Trophoblast cell (in vitro differentiated cells and primary cell): ENCODE results near the gene LRP5.
A peak's percentile ranks its signal among the peaks of the same experiment; 100 is the strongest.

Source experiments
- DNase-seq, 2 donors: peaks; one replicate each; pipeline ENCODE4 v3.0.0-alpha.2; 2016
- H2AFZ ChIP-seq: 2 replicates; pipeline ENCODE4 v1.6.1; 2013; ENCODE audit warnings: low read length, moderate library complexity, mild to moderate bottlenecking; ENCODE audit not compliant: insufficient read depth, poor library complexity
- H2AK5ac ChIP-seq: 2 replicates; pipeline ENCODE4 v1.6.1; 2013; ENCODE audit warnings: mild to moderate bottlenecking, low read length
- H2BK120ac ChIP-seq: 2 replicates; pipeline ENCODE4 v1.6.1; 2013; ENCODE audit warnings: low read length, mild to moderate bottlenecking, moderate library complexity; ENCODE audit not compliant: insufficient read depth, poor library complexity
- H2BK12ac ChIP-seq: 2 replicates; pipeline ENCODE4 v1.6.1; 2013; ENCODE audit warnings: mild to moderate bottlenecking, low read length, moderate library complexity
- H2BK5ac ChIP-seq: 2 replicates; pipeline ENCODE4 v1.6.1; 2013; ENCODE audit warnings: low read length, low read depth, moderate library complexity, mild to moderate bottlenecking; ENCODE audit not compliant: poor library complexity
- H3K14ac ChIP-seq: 2 replicates; pipeline ENCODE4 v1.6.1; 2013; ENCODE audit warnings: mild to moderate bottlenecking, low read length
- H3K18ac ChIP-seq: 2 replicates; pipeline ENCODE4 v1.6.1; 2013; ENCODE audit warnings: mild to moderate bottlenecking, low read length
- H3K23ac ChIP-seq: 2 replicates; pipeline ENCODE4 v1.6.1; 2013; ENCODE audit warnings: low read length
- H3K27ac ChIP-seq: 2 replicates; pipeline ENCODE4 v1.5.1; 2013; ENCODE audit warnings: low read depth, mild to moderate bottlenecking, inconsistent platforms, low read length, moderate library complexity
- H3K27me3 ChIP-seq: 2 replicates; pipeline ENCODE4 v1.6.1; 2013; ENCODE audit warnings: inconsistent platforms, mild to moderate bottlenecking, low read length, moderate library complexity; ENCODE audit not compliant: insufficient read depth
- H3K36me3 ChIP-seq, 2 experiments: 1 replicate in 1 of 2; 2 replicates in 1 of 2; pipeline ENCODE4 v1.6.1; 2013; ENCODE audit warnings: low read length in 2 of 2, mild to moderate bottlenecking in 2 of 2, moderate library complexity in 1 of 2; ENCODE audit not compliant: insufficient read depth in 2 of 2, control insufficient read depth in 1 of 2
- H3K4ac ChIP-seq: 2 replicates; pipeline ENCODE4 v1.6.1; 2013; ENCODE audit warnings: low read depth, mild to moderate bottlenecking, low read length, moderate library complexity
- H3K4me1 ChIP-seq, 2 experiments: 1 replicate in 1 of 2; 2 replicates in 1 of 2; pipeline ENCODE4 v1.6.1; 2013; ENCODE audit warnings: low read length in 2 of 2, mild to moderate bottlenecking in 2 of 2, moderate library complexity in 1 of 2; ENCODE audit not compliant: insufficient read depth in 2 of 2, control insufficient read depth in 1 of 2
- H3K4me2 ChIP-seq: 2 replicates; pipeline ENCODE4 v1.6.1; 2013; ENCODE audit warnings: inconsistent platforms, mild to moderate bottlenecking, low read length, moderate library complexity
- H3K4me3 ChIP-seq: 2 replicates; pipeline ENCODE4 v1.5.1; 2013; ENCODE audit warnings: mild to moderate bottlenecking, low read depth, low read length, inconsistent platforms
- H3K79me1 ChIP-seq: one replicate; pipeline ENCODE4 v1.6.1; 2013; ENCODE audit warnings: low read length
- H3K79me2 ChIP-seq: 2 replicates; pipeline ENCODE4 v1.6.1; 2013; ENCODE audit warnings: low read length, mild to moderate bottlenecking; ENCODE audit not compliant: control insufficient read depth, insufficient read depth, poor library complexity
- H3K9ac ChIP-seq: 2 replicates; pipeline ENCODE4 v1.6.1; 2013; ENCODE audit warnings: mild to moderate bottlenecking, low read length
- H3K9me3 ChIP-seq: 2 replicates; pipeline ENCODE4 v1.6.1; 2013; ENCODE audit warnings: low read depth, mild to moderate bottlenecking, control low read depth, inconsistent platforms, low read length; ENCODE audit not compliant: insufficient read depth
- H4K12ac ChIP-seq: 2 replicates; pipeline ENCODE4 v1.6.1; 2013; ENCODE audit warnings: low read depth, mild to moderate bottlenecking, low read length, moderate library complexity
- H4K8ac ChIP-seq: 2 replicates; pipeline ENCODE4 v1.6.1; 2013; ENCODE audit warnings: low read depth, mild to moderate bottlenecking, low read length, moderate library complexity
- H4K91ac ChIP-seq: one replicate; pipeline ENCODE4 v1.6.1; 2013; ENCODE audit warnings: low read depth, mild to moderate bottlenecking, low read length, moderate library complexity
- WGBS: extraction: QIAGEN DNeasy Blood & Tissue Kit; methylation state at CpG from one replicate; pipeline ENCODE4 v1.1.7; 2013; ENCODE audit warnings: missing lambda C conversion rate; ENCODE audit not compliant: insufficient read length, insufficient coverage; ENCODE audit errors: extremely low coverage; 5-methylcytosine and 5-hydroxymethylcytosine counted together

LRP5 gene

DNA sequence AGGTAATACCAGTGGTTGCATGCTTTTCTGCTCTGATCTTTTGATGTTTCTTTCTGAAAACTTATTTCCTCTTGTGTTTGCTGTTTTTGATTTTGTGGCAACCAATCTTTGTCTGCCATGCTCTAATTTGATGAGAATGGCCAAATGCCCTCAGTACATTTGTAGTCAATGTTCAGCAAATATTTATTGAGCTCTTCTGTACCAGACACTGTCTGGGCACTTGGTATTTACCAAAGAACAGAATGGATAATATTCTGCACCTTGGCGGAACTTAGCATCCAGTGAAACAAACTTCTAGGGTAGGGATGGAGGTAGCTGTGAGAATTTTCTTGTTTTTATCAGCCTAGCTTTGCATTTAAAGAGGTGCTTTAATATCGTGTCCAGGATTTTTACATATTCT lies 167.8 kb downstream of the LRP5 start:
- no peak overlapping the region for H2BK12ac ChIP-seq
- no peak overlapping the region for H3K18ac ChIP-seq
- H2BK120ac ChIP-seq, result no peak overlapping the region
- no peak overlapping the region for H3K4me2 ChIP-seq
- no peak overlapping the region for H4K12ac ChIP-seq
- H3K79me1 ChIP-seq, result no peaks in the 10 kb centered on the region
- H2AK5ac ChIP-seq, result no peak overlapping the region
- no peak overlapping the region for H2AFZ ChIP-seq
- no peak overlapping the region for H3K9ac ChIP-seq
- no CpG with 5 or more reads among the region's 2 CpGs for WGBS
- no peaks in the 10 kb centered on the region for H3K27me3 ChIP-seq
- no peak overlapping the region for H3K27ac ChIP-seq
- H3K4me1 ChIP-seq, result no peaks in the 10 kb centered on the region
- H3K14ac ChIP-seq, result no peak overlapping the region
- peaks cover 20% of the 10 kb centered on the region for H3K79me2 ChIP-seq
- no peak overlapping the region for H4K91ac ChIP-seq
- H3K36me3 ChIP-seq, result peaks cover 2 to 8% of the 10 kb centered on the region in 2 experiments
- no peak overlapping the region for H4K8ac ChIP-seq
- no peak for DNase-seq
- H3K9me3 ChIP-seq, result no peaks in the 10 kb centered on the region
- no peak overlapping the region for H3K4me3 ChIP-seq
- H2BK5ac ChIP-seq, result no peak overlapping the region
- H3K23ac ChIP-seq, result no peak overlapping the region
- H3K4ac ChIP-seq, result peak overlapping the region; percentile 95

DNA sequence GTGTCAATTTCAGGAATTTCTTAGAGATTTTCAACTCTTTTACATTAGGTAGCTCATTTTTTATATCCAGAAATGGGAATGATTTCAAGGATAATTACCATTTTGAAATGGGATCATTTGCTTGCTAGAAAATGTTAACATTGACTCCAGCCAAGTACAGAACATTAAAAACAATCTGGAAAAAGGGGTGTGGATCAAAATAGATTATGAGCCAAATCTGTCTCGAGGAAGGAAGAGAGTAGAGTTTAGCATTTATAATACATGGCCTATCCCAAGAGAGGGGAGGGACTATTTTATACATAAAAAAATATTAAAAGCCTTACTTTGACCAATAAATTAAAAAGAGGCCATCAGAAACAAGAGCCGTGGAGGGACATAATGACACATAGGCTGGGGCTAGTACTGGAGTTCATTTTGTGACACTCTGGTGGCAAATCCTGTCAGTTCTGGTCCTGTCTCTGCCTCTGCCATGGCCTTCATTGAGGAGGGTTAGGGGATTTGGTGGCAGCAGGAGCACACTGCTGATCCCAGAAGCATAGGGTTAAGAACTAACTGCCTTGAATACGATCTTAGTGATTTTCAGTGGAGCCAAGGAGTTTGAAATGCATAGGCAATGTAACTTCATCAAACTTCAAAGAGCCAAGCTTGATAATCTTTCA lies 168.6 kb downstream of the LRP5 start:
- no CpG with 5 or more reads among the region's 3 CpGs for WGBS
- Histone ChIP-seq H3K79me2 (peaks cover 22% of the 10 kb centered on the region), H2AK5ac (no peak overlapping the region), H3K27me3 (no peaks in the 10 kb centered on the region), H2BK5ac (peak overlapping the region; percentile 6), H4K91ac (no peak overlapping the region), H3K4me1 (no peaks in the 10 kb centered on the region), H4K12ac (no peak overlapping the region), H3K18ac (no peak overlapping the region), H2AFZ (no peak overlapping the region), H3K27ac (no peak overlapping the region), H2BK12ac (no peak overlapping the region), H3K9ac (no peak overlapping the region), H3K23ac (no peak overlapping the region), H3K36me3 (peaks cover 2 to 6% of the 10 kb centered on the region in 2 experiments), H4K8ac (no peak overlapping the region), H3K4me2 (no peak overlapping the region), H3K79me1 (no peaks in the 10 kb centered on the region), H3K14ac (no peak overlapping the region), H3K4ac (peak overlapping the region; percentile 98), H2BK120ac (no peak overlapping the region), H3K9me3 (no peaks in the 10 kb centered on the region), H3K4me3 (no peak overlapping the region)
- DNase-seq, result no peak

GRCh38 chr11:68481579-68482240 lies 169.3 kb downstream of the LRP5 start:
- Histone ChIP-seq H3K9me3 (no peaks in the 10 kb centered on the region), H2AFZ (no peak overlapping the region), H2BK12ac (no peak overlapping the region), H2AK5ac (no peak overlapping the region), H4K8ac (no peak overlapping the region), H3K4me2 (no peak overlapping the region), H4K12ac (no peak overlapping the region), H3K79me1 (no peaks in the 10 kb centered on the region), H3K27me3 (no peaks in the 10 kb centered on the region), H3K18ac (no peak overlapping the region), H3K27ac (no peak overlapping the region), H2BK5ac (no peak overlapping the region), H2BK120ac (no peak overlapping the region), H3K4me3 (no peak overlapping the region), H4K91ac (no peak overlapping the region), H3K4ac (peak overlapping the region; percentile 87), H3K23ac (no peak overlapping the region), H3K4me1 (no peaks in the 10 kb centered on the region), H3K79me2 (peaks cover 22% of the 10 kb centered on the region), H3K9ac (no peak overlapping the region), H3K36me3 (peaks cover 2 to 4% of the 10 kb centered on the region in 2 experiments), H3K14ac (no peak overlapping the region)
- no peak for DNase-seq
- no CpG with 5 or more reads among the region's 6 CpGs for WGBS

GRCh38 chr11:68488623-68489022 lies 176.2 kb downstream of the LRP5 start:
- Histone ChIP-seq H3K9me3 (no peaks in the 10 kb centered on the region), H2BK120ac (no peak overlapping the region), H3K79me2 (peaks cover 22% of the 10 kb centered on the region), H3K18ac (peak overlapping the region; percentile 73), H3K36me3 (no peaks in the 10 kb centered on the region), H3K14ac (no peak overlapping the region), H4K12ac (no peak overlapping the region), H3K79me1 (no peaks in the 10 kb centered on the region), H4K91ac (no peak overlapping the region), H3K23ac (no peak overlapping the region), H2AK5ac (no peak overlapping the region), H3K27ac (no peak overlapping the region), H3K9ac (no peak overlapping the region), H3K4me3 (no peak overlapping the region), H4K8ac (no peak overlapping the region), H3K4me2 (no peak overlapping the region), H3K4ac (peak overlapping the region; percentile 100), H2AFZ (no peak overlapping the region), H3K27me3 (no peaks in the 10 kb centered on the region), H2BK12ac (no peak overlapping the region), H3K4me1 (peaks cover 2 to 3% of the 10 kb centered on the region in 2 experiments), H2BK5ac (no peak overlapping the region)
- no CpG with 5 or more reads among the region's 1 CpG for WGBS
- DNase-seq, result no peak
